ENCODE data around the gene ABCB11.
"Not testable (repeated sequence)": the region's sequence is repeated elsewhere in the genome, so short reads cannot be mapped to it uniquely, and the experiment has no call there.

The ABCB11 gene

GRCh38 chr2:168889635-168890005 lies 141.5 kb downstream of the ABCB11 start:
- no peak for DNase-seq (ENCODE audit: low read depth)

GRCh38 chr2:168884975-168885374 lies 146.1 kb downstream of the ABCB11 start:
- DNase-seq (ENCODE audit: low read depth): no peak

GRCh38 chr2:168882163-168882562 lies 149.0 kb downstream of the ABCB11 start:
- DNase-seq (ENCODE audit: low read depth): not testable (repeated sequence)

GRCh38 chr2:168874368-168875054 lies 156.6 kb downstream of the ABCB11 start:
- no peak for DNase-seq (ENCODE audit: low read depth)

GRCh38 chr2:168870824-168871223 lies 160.3 kb downstream of the ABCB11 start:
- not testable (repeated sequence) for DNase-seq (ENCODE audit: low read depth)
